K562 (cell line): ENCODE measurements around the gene OR2D2. TPM values are rescaled to one million over a fixed set of nuclear protein-coding genes. Genes with fewer than 3 reads are reported as not detected.

Experiments
- CREM ChIP-seq: IDR thresholded peaks from 2 replicates; pipeline ENCODE4 v1.6.1; 2014; ENCODE audit warnings: antibody characterized with exemption, low read depth
- FOSL1 ChIP-seq: fragments of 200-800 bp; sonication (Bioruptor generic); conservative IDR thresholded peaks from 2 replicates; pipeline ENCODE4 v1.6.1; 2016; ENCODE audit warnings: missing genetic modification characterization, missing compliant biosample characterization
- ILF3 ChIP-seq: fragments of 450-650 bp; IDR thresholded peaks from 2 replicates; pipeline ENCODE4 v1.6.1; 2018; ENCODE audit warnings: antibody characterized with exemption, mild to moderate bottlenecking, moderate library complexity, borderline replicate concordance
- KDM1A ChIP-seq, 2 experiments: fragments of 450-650 bp; IDR thresholded peaks; 2 replicates each; pipeline ENCODE4 v1.6.1; 2016; ENCODE audit warnings: mild to moderate bottlenecking in 2 of 2
- L3MBTL2 ChIP-seq: fragments of 450-650 bp; IDR thresholded peaks from 2 replicates; pipeline ENCODE4 v1.6.1; 2016; ENCODE audit warnings: mild to moderate bottlenecking, moderate library complexity
- PHF21A ChIP-seq: fragments of 450-650 bp; IDR thresholded peaks from 2 replicates; pipeline ENCODE4 v1.6.1; 2017; ENCODE audit warnings: low read depth, borderline replicate concordance
- RBM14 ChIP-seq: fragments of 200-400 bp; formaldehyde crosslinking; IDR thresholded peaks from 2 replicates; pipeline ENCODE4 v1.6.1; 2018; ENCODE audit warnings: low read depth, mild to moderate bottlenecking, low read length, moderate library complexity, borderline replicate concordance; ENCODE audit not compliant: insufficient read depth
- SMAD2 ChIP-seq: fragments of 150-350 bp; IDR thresholded peaks from 2 replicates; pipeline ENCODE4 v1.6.1; 2014; ENCODE audit warnings: low read depth, mild to moderate bottlenecking, low read length
- TBP ChIP-seq: optimal IDR thresholded peaks from 2 replicates; pipeline ENCODE3; 2011; ENCODE audit warnings: low read depth, low read length, improper control_type of control experiment
- YY1 ChIP-seq, 3 experiments: IDR thresholded peaks; 2 replicates each; pipeline ENCODE4 v1.6.1; 2011; ENCODE audit warnings: low read length in 2 of 3, mild to moderate bottlenecking in 2 of 3, moderate library complexity in 2 of 3, borderline replicate concordance in 1 of 3, control low read depth in 1 of 3, low read depth in 1 of 3; ENCODE audit not compliant: insufficient read depth in 3 of 3, insufficient replicate concordance in 2 of 3, control insufficient read depth in 1 of 3, insufficient read length in 1 of 3; ENCODE audit errors: extremely low read depth in 1 of 3
- ZNF766 ChIP-seq: fragments of 200-800 bp; sonication (Bioruptor generic); conservative IDR thresholded peaks from 2 replicates; pipeline ENCODE4 v1.6.1; 2016; ENCODE audit warnings: missing genetic modification characterization, missing compliant biosample characterization
- polyA plus RNA-seq, 8 experiments: library from polyadenylated mRNA; depleted of rRNA in 4 of 8; stranded (reverse) in 5 of 8; unstranded in 3 of 8; fragments of >200 nt; fragmentation: Nextera tagmentation in 2 of 8; fragmentation: Illumina TruSeq in 1 of 8; extraction: Ambion mirVana in 2 of 8; extraction: Trizol in 1 of 8; gene quantifications; 2 replicates each; pipeline versions ENCODE4 v1.2.1 to v1.2.3, GENCODE V29; 2011 to 2014; ENCODE audit warnings: inconsistent platforms in 1 of 8, missing spikeins in 1 of 8
- total RNA-seq, 7 experiments: library from RNA; depleted of rRNA in 6 of 7; stranded (reverse); fragments of >200 nt in 6 of 7; fragmentation: Illumina TruSeq in 2 of 7; extraction: Trizol in 2 of 7; gene quantifications; 2 replicates each; pipeline versions ENCODE4 v1.2.1 to v1.2.3, GENCODE V29; 2011 to 2021; ENCODE audit warnings: low replicate concordance in 1 of 7
- TF ChIP-seq, protein P1 (sequence below): sonication (generic); formaldehyde crosslinking; IDR thresholded peaks from 2 replicates; pipeline ENCODE4 v1.8.0; 2023; ENCODE audit warnings: missing genetic modification reagents, mild to moderate bottlenecking, borderline replicate concordance
- TF ChIP-seq, protein P2 (sequence below), 3 experiments: IDR thresholded peaks in 2 of 3; conservative IDR thresholded peaks in 1 of 3; 2 replicates each; pipeline ENCODE4 v1.5.1; 2011 to 2012; ENCODE audit warnings: low read length in 3 of 3, mild to moderate bottlenecking in 3 of 3, control low read depth in 2 of 3, improper control_type of control experiment in 1 of 3, inconsistent platforms in 1 of 3, low read depth in 1 of 3, mixed read lengths in 1 of 3, moderate library complexity in 1 of 3; ENCODE audit not compliant: insufficient read depth in 2 of 3

OR2D2 gene
- total and polyA plus RNA-seq, 9 of the 15 experiments (the other 6 are each of a cell fraction or from before 2014, with no cell fraction given): 0.10 to 1.0 (median 0.57) TPM; not detected in 2

DNA sequence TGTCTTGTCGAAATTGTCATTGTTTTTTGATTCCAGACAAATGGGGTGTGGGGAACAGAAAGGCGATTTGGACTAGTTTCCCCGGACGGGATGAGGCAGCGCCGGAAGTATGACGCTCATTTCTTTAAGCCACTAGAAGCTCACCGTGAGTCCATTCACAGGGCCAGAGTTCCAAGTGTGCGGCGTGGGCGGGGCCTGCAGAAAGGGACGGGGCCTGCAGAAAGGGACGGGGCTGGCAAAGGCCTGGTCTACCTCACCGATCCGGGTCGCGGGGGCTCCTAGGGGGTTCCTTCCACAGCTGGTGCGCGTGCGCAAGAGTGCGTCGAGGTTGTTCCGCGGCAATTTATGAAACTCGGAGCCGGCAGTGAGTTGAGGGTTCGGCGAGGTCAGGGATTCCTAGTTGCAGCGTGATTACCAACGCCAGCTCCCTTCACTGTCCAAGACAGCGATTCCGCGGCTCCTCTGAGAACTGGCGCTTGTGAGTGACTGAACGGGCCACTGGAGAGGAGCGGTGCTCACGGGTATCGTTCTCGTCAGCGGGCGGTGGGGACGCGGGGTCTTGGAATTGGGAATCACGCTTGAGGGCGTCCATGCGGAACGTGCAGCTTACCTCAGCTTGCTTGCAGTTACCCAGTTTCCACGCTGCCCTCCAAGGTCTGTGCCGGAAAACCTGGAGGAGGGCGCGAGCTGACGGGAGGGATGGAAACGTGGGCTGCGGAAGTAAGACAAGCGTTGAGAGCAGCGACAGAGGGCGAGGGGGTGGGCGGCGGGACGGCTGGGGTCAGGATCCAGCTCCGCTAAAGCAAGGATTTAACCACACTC, 34.1 kb upstream of the OR2D2 start, which contains the start of gene ZNF215 (continued):
- TF ChIP-seq PHF21A: no peak
- TF ChIP-seq YY1 (IDR thresholded peaks at IDR 0.05; ENCODE audit: borderline replicate concordance in 1 of 3, control insufficient read depth in 1 of 3, extremely low read depth in 1 of 3, insufficient read depth in 3 of 3, insufficient read length in 1 of 3, insufficient replicate concordance in 2 of 3, low read depth in 1 of 3, low read length in 2 of 3): peak in 2 of 3 experiments; percentile 23 to 66
- no peak; a peak in 1 of 4 replicates for TF ChIP-seq KDM1A (IDR thresholded peaks at IDR 0.05)
- no peak for TF ChIP-seq ILF3
- 0 out of 2 replicates have a peak, but pooled peaks have one; percentile 31 for TF ChIP-seq FOSL1 (tag)
- no peak for TF ChIP-seq RBM14
- peak; percentile 75 for TF ChIP-seq L3MBTL2
- TF ChIP-seq SMAD2: no peak
- TF ChIP-seq, protein P1, sequence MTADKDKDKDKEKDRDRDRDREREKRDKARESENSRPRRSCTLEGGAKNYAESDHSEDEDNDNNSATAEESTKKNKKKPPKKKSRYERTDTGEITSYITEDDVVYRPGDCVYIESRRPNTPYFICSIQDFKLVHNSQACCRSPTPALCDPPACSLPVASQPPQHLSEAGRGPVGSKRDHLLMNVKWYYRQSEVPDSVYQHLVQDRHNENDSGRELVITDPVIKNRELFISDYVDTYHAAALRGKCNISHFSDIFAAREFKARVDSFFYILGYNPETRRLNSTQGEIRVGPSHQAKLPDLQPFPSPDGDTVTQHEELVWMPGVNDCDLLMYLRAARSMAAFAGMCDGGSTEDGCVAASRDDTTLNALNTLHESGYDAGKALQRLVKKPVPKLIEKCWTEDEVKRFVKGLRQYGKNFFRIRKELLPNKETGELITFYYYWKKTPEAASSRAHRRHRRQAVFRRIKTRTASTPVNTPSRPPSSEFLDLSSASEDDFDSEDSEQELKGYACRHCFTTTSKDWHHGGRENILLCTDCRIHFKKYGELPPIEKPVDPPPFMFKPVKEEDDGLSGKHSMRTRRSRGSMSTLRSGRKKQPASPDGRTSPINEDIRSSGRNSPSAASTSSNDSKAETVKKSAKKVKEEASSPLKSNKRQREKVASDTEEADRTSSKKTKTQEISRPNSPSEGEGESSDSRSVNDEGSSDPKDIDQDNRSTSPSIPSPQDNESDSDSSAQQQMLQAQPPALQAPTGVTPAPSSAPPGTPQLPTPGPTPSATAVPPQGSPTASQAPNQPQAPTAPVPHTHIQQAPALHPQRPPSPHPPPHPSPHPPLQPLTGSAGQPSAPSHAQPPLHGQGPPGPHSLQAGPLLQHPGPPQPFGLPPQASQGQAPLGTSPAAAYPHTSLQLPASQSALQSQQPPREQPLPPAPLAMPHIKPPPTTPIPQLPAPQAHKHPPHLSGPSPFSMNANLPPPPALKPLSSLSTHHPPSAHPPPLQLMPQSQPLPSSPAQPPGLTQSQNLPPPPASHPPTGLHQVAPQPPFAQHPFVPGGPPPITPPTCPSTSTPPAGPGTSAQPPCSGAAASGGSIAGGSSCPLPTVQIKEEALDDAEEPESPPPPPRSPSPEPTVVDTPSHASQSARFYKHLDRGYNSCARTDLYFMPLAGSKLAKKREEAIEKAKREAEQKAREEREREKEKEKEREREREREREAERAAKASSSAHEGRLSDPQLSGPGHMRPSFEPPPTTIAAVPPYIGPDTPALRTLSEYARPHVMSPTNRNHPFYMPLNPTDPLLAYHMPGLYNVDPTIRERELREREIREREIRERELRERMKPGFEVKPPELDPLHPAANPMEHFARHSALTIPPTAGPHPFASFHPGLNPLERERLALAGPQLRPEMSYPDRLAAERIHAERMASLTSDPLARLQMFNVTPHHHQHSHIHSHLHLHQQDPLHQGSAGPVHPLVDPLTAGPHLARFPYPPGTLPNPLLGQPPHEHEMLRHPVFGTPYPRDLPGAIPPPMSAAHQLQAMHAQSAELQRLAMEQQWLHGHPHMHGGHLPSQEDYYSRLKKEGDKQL (CRISPR knock-in tag): 0 out of 2 replicates have a peak, but pooled peaks have one; percentile 90
- TF ChIP-seq CREM: peak; percentile 90
- TF ChIP-seq, protein P2, sequence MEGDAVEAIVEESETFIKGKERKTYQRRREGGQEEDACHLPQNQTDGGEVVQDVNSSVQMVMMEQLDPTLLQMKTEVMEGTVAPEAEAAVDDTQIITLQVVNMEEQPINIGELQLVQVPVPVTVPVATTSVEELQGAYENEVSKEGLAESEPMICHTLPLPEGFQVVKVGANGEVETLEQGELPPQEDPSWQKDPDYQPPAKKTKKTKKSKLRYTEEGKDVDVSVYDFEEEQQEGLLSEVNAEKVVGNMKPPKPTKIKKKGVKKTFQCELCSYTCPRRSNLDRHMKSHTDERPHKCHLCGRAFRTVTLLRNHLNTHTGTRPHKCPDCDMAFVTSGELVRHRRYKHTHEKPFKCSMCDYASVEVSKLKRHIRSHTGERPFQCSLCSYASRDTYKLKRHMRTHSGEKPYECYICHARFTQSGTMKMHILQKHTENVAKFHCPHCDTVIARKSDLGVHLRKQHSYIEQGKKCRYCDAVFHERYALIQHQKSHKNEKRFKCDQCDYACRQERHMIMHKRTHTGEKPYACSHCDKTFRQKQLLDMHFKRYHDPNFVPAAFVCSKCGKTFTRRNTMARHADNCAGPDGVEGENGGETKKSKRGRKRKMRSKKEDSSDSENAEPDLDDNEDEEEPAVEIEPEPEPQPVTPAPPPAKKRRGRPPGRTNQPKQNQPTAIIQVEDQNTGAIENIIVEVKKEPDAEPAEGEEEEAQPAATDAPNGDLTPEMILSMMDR (IDR thresholded peaks at IDR 0.05 in 2 of 3, conservative IDR thresholded peaks at IDR 0.05 in 1 of 3; ENCODE audit: insufficient read depth in 2 of 3, low read depth in 1 of 3, low read length in 3 of 3): no peak
- TF ChIP-seq TBP: peak; percentile 58
- TF ChIP-seq ZNF766: 0 out of 2 replicates have a peak, but pooled peaks have one; percentile 25
